GM18873 (cell line): ENCODE measurements around the gene HELT.
"Not testable (repeated sequence)": the region's sequence is repeated elsewhere in the genome, so short reads cannot be mapped to it uniquely, and the experiment has no call there.

ENCODE experiments used
- ATAC-seq: cut with Tn5 transposase; IDR thresholded peaks from one replicate; pipeline ENCODE4 v1.9.1; 2021; ENCODE audit warnings: mild to moderate bottlenecking, moderate library complexity, moderate number of reproducible peaks; ENCODE audit not compliant: unreplicated experiment, low FRiP score

Gene HELT, protein sequence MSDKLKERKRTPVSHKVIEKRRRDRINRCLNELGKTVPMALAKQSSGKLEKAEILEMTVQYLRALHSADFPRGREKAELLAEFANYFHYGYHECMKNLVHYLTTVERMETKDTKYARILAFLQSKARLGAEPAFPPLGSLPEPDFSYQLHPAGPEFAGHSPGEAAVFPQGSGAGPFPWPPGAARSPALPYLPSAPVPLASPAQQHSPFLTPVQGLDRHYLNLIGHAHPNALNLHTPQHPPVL

DNA sequence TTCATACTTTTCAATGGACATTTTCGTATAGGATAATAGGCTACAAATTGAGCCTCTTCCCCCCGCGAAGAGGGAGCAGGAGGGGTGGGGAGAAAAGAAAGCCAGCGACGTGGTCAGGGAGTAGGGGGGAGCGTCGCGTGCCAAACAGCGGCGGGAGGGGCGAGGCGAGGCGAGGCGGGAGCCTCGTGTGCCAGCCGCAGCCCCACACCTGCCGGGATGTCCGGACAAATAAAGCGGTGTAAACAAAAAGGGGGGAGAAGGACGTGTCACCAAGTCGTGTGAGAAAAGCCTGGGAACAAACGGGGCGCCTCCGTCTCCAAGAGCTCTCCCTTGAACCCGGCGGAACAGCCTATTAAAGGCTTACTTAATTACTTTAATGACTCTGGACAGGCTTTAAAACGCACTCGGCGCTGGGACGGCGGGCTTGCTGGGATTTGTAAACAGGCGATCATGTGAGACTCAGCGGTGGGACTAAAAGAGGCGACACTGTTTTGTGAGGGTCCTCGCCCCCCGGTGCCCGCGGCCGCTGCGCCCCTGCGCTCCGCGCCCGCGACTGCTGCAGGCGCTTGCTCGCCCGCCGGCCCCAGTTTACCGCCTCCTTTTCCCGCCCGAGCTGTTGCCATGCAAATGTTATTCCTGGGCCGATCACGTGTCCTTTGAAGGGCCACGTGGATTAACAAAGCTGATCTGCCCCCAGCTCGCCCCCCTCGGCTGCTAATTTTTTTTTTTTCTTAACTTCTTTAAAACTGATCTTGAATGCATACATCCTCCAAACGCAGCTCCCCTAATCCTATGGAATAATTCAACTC, at the start of gene HELT:
TSS of gene HELT (plus strand) at position 527 of the 809 bp plus-strand sequence. CDS start 439 bp downstream, outside the sequence.
- ATAC-seq: no peak

DNA sequence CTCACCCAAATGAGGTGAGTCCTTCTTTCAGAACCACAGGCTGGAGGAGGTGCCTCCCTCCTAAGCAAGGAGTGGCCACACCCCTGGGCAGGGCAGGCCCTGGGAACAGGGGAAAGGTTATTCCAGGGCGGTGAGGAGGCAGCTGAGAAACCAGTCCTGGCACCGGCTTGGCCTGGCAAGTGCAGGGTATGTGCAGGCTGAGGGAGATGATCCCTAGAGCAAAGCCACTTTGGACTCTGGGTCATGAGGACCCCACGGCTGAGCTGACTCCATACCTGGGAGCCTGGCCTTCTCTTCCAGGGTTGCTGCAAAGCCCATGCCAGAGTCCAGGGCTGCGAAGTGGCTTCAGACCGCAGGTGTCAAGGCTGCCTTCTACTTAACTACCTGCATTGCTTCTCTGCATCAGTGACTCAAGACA, 49.5 kb upstream of the HELT start:
- no peak for ATAC-seq

DNA sequence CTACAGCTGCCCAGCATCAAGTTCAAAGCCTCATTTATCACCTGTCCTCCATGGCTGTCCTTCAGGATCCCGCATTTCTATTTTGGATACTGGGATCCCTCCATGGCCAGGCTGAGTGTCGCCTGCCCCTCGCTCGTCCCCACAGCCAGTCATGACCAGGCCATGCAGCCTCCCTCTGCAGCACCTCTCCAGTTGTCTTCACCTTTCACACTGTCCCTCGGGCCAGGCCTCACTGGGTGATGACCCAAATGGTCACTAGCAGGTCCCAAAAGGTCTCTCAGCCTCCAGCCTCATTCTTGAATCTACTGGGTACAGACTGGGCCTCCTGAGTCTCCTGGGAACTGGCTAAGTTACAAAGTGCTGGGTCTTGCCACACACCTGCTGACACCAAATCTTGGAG, 48.7 kb upstream of the HELT start:
- no peak for ATAC-seq

DNA sequence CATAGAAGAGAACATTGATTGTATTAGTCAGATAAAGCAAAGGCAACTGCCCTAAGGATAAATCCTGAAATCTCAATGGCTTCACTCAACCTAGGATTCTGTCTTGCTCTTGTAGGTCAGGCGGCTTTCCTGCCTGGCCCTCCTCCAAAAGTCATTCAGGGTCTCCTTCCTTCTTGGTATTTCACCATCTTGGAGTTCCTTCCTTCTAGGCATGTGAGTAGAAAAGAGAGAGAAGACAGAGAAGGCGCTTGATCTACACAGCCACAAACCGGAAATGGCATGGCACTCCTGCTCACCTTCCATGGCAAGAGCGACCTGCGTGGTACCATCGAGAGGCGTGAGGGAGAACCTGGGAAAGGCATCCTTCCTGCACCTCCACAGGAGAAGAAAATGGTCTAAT, 45.3 kb upstream of the HELT start:
- ATAC-seq: no peak

DNA sequence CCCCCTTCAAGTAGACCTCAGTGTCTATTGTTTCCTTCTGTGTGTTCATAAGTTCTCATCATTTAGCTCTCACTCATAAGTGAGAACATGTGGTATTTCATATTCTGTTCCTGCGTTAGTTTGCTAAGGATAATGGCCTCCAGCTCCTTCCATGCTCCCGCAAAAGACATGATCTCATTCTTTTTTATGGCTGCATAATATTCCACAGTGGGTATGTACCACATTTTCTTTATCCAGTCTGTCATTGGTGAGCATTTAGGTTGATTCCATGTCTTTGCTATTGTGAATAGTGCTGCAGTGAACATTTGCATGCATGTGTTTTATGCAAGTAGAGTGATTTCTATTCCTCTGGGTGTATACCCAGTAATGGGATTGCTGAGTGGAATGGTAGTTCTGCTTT, 41.9 kb upstream of the HELT start:
- ATAC-seq: not testable (repeated sequence)

DNA sequence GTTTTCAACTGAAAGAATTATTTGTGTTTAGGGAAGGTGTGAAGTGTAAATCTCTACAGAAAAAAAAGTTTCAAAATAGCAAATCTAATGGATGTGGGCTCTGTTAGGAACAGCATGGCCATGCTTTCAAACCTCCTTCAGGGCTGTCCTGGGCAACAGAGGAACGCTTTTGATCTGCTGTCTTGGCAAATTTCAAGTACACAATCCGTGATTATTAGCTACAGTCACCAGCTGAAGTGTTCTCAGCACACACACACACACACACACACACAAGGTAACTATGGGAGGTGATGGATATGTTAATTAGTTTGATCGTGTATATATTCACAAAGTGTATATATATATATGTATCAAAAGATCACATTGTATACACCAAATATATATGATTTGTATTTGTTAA, 40.5 kb upstream of the HELT start:
- no peak for ATAC-seq

DNA sequence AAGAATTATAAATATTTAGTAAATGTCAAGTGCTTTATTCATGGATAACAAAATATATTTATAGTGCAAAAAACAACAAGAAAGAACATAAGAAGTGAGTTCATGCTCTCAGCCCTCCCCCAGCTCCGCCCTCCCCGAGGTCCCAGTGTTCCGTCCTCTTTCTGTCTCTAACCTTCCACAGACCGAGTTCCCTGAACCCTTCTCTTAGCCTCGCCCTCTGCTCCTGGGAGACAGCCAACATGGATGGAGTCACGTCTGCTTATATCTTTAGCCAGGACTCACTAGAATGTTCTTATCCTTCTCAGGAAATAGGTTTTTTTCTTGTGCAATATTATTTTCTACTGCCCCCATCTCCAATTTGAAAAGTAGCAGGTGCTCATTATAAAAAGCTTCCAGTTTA, 40.1 kb upstream of the HELT start:
- ATAC-seq: no peak

DNA sequence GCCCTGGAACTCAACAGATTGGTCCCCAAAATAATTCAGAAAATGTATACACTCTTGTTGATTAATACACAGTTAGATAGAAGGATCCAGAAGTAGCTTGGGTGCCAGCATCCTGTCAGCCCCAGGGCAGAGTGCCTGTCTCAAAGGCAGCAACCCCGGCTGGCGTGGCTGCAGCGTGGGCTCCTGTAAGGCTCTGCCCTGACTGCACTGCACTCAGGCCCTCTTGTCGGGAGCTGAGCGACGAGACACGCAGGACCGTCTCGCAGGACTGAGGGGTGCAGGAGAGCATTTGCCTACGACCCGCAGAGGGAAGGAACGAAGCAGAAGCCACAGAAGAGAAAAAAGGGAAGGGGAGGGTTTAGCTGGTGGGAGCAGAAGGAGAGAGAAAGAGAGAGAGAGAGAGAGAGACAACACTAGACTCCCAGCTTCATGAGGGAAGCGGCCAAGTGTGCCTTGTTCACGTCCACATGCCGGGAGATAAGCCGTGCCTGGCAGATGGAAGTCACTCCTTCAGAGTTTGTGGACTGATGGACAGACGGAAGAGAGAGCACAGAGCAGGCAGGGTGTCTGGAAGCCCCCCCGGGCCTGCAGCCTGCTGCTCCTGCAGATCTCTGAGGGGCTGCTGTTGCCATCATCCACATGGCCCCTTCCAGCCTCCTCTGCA, 38.7 kb upstream of the HELT start:
- no peak for ATAC-seq

DNA sequence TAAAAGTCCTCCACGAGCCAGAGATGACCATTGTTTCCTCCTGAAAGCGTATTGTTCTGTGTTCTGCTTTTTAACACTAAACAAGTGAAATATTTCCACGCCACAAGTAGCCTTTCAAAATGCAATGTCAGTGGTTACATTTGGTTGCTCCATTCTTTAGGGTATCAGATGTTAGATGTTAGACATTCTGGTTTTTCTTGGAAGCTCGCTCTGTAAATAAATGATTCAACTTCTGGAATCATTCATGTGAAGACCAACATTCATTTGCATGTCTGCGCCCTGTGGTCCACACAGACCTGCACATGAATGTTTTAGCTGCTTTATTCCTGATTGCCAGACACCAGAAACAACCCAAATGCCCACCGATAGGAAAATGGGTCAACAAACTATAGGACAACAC, 38.0 kb upstream of the HELT start:
- ATAC-seq: no peak

DNA sequence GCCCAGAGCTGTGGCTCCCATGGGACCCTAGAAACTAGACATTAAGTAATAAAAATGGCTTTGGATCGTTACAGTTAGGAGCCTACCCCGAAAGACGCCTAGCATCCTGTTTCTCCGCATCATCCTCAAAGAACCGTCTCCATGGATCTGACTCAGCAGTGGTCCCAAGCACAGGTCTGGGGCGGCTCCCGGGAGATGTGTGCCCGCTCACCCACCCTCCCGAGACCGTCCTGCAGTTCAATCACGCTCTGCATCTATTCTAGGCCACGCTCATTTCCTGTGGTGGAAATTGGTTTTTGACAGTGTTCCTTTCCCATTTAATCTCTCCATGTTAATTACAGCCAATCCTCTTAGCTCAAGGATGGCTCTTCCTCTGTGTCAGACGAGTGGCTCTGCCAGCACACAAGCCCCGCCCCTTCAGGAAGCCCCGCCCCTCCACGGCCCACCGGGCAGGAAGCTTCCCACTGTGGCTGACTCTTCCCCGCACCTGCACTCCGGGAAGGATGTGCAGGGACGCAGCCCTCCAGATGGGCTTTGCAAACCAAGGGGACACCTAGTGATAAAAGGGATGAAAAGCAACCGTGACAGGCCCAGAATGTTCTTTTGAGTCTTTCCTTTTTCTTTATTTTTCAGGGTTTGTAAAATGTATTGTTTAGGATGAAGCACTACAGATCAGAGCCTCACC, 34.5 kb upstream of the HELT start:
- ATAC-seq: no peak

DNA sequence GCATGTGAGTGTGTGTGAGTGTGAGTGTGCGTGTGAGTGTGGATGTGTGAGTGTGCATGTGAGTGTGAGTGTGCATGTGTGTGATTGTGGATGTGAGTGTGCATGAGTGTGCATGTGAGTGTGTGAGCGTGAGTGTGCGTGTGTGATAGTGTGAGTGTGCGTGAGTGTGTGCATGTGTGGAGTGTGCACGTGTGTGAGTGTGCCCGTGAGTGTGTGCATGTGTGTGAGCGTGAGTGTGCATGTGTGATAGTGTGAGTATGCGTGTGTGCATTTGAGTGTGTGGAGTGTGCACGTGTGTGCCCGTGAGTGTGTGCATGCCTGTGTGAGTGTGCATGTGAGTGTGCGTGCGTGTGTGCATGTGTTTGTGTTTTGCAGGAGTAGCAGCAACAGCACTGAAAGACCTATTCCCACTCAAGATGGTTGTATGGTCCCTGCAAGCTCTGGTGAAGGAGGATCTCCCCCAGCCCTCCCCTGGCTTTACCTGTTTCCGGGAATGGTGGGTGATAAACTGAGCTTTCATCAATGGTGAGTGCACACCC, 30.7 kb upstream of the HELT start:
- ATAC-seq: no peak

DNA sequence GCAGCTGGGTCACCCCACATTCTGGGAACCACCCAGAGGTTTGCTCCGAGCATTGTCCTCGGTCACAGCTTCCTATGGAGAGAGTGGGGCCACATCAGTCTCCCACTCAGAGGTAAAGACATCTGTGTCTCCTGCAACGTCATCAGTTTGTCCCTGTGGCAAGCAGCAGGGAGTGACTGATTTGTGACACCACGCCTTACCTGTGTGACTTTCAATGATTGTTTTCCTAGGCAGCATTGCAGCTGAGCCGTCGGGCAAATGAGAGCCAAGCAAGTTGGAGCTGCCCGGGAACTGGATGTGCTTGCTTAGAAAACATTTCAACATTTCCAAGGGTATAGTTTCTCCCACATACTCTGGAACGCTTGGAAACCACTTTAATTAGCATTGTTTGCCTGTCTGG, 29.7 kb upstream of the HELT start:
- ATAC-seq: no peak

DNA sequence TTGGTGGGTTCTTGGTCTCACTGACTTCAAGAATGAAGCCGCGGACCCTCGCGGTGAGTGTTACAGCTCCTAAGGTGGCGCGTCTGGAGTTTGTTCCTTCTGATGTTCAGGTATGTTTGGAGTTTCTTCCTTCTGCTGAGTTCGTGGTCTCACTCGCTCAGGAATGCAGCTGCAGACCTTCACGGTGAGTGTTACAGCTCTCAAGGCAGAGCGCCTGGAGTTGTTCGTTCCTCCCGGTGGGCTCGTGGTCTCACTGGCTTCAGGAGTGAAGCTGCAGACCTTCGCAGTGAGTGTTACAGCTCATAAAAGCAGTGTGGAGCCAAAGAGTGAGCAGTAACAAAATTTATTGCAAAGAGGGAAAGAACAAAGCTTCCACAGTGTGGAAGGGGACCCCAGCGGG, 29.0 kb upstream of the HELT start:
- not testable (repeated sequence) for ATAC-seq

DNA sequence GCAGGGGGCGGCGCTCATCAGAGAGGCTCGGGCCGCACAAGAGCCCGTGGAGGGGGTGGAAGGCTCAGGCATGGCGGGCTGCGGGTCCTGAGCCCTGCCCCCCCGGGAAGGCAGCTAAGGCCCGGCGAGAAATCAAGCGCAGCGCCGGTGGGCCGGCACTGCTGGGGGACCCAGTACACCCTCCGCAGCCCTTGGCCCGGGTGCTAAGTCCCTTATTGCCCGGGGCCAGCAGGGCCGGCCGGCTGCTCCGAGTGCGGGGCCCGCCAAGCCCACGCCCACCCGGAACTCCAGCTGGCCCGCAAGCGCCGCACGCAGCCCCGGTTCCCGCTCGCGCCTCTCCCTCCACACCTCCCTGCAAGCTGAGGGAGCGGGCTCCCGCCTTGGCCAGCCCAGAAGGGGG, 28.2 kb upstream of the HELT start:
- not testable (repeated sequence) for ATAC-seq

DNA sequence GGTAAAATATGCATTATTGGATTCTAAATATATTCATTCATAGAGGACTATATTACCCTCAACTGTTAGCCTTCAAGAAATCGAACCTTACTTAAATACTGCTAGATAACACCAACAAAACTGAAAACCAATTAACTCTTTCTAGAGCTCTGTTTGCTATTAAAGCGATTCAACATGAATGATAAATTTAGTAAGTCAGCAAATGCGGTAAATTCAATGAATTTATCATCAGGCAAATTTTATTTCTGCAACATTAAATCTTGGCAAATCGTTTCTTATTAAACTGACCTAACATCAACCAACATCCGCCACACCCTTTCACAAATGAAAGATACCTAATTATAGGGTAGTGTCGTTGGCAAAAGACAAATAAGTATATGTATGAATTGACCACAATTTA, 26.4 kb upstream of the HELT start:
- ATAC-seq: no peak

DNA sequence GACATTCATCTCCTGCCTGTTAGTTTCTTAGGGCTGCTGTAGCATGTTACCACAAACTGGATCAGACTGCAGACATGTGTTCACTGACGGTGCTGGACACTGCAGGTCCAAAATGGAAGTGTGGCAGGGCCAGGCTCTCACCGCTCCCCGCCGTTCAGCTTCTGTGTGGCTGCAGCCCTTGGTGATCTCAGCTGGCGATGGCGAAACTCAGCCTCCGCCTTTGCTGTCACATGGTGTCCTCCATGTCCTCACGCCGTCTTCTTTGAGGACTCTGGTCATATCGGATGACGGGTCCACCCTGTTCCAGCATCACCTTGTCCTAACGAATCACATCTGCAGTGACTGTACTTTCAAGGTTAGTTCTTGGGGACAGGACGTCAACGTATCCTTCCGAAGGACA, 25.9 kb upstream of the HELT start:
- ATAC-seq: no peak

DNA sequence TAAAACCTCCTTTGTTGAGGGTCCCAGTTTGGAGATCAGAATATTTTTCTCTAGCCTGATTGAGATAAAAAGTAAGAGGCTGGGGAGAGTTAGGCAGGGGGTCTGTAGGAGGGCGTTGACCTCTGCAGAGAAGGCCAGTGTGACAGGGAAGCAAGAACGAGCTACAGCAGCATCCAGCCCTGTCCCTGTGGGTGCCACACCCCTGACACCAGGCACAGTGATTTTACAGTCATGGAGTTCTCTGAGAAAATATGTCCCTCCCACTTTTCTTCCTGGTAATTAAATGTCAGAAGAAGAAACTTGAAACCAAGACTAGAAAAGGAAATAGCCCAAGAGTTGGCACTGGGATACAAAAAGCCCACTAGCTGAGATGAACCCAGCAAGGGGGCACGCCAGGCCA, 25.0 kb upstream of the HELT start:
- ATAC-seq: no peak

DNA sequence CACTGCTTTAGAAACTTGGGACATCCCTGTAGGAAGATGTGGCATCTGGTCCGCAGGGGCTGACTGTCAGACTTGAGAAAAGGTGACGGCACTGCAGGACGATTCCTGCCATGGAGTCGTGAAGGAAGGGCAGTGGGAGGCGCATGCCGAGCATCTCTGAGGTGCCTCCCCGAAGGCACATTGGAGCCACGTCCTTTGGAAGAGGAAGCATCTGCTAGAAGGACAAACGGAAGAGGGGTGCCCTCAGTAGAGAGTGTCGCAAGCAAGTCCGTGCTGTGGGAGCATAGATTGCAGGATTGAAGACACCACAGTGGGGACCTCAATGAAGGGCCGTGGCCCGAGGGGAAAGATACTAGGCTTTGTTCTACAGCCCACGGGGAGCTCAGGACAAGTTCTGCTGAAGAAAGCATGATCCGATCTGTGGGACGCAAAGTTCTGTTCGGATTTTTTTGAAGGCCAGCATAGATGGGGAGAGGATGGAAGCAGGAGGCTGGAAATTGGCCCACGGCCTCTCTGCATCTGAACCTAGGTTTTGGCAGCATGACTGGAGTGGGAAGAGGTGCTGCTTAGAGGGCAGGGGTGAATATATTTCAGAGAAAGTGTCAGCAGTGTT, 24.2 kb upstream of the HELT start:
- ATAC-seq: no peak

DNA sequence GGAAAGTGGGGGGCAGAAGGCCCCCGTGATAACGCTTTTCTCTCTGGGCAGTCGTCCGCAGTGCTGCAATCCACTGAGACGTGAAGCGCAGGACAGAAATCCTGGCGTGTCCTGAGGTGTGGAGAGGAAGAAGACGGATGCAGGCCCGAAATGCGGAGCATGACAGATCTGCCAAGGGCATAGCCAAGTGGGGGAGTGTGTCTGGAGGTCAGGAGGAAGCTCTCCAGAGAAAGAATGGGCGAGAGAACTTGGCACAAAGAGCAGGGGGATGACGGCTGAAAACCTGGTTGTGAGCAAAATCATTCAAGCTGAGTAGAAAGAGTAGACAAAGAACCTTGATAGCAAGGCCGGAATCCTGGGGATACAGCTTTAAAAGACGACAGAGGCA, 23.7 kb upstream of the HELT start:
- no peak for ATAC-seq

DNA sequence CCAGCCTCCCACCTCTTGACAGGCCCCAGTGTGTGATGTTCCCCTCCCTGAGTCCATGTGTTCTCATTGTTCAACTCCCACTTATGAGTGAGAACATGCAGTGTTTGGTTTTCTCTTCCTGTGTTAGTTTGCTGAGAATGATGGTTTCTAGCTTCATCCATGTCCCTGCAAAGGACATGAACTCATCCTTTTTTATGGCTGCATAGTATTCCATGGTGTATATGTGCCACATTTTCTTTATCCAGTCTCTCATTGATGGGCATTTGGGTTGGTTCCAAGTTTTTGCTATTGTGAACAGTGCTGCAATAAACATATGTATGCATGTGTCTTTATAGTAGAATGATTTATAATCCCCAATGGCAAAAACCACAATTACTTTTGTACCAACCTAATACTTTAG, 20.6 kb upstream of the HELT start:
- ATAC-seq: not testable (repeated sequence)
